Measurements from ENCODE around the gene ASB5. TPM values are rescaled to one million over a fixed set of nuclear protein-coding genes. Genes with fewer than 3 reads are reported as not detected.

The ASB5 gene
- total RNA-seq, result under 1 TPM in 2 of 6 experiments, not detected in 4; 0.19 to 0.23 TPM
- long read RNA-seq, result 0 reads

- ATAC-seq (no peak), DNase-seq (no peak)
- H3K27me3 ChIP-seq, result no peaks in the 10 kb centered on the region
- intact Hi-C loops (cut with DNase I), result no loop called here
- no peak within 1 kb of the TSS for H3K27ac ChIP-seq
- no peaks in the 10 kb centered on the region for H3K9me3 ChIP-seq
- no peak for TF ChIP-seq POLR2A (IDR thresholded peaks at IDR 0.05)
- no peak for TF ChIP-seq CTCF (IDR thresholded peaks at IDR 0.05)
- H3K36me3 ChIP-seq, result no peaks in the 10 kb centered on the region
- H3K4me3 ChIP-seq, result no peak within 1 kb of the TSS
- no peaks in the 10 kb centered on the region for H3K4me1 ChIP-seq
- WGBS (ENCODE audit: insufficient coverage, low coverage, low lambda C conversion rate, missing lambda C conversion rate), result 84% methylated on average over 11 of the region's 11 CpGs
These were observed at the start of gene ASB5 for GRCh38 chr4:176268963-176269362. TSS of gene ASB5 (minus strand) at chr4:176269222. CDS start at chr4:176269108, 114 bp downstream.

GRCh38 chr4:176313596-176314336, 44.7 kb upstream of the ASB5 start:
- no peak for TF ChIP-seq CTCF (IDR thresholded peaks at IDR 0.05)
- no peak for TF ChIP-seq POLR2A (IDR thresholded peaks at IDR 0.05)
- Histone ChIP-seq H3K27me3 (no peaks in the 10 kb centered on the region), H3K4me3 (no peak overlapping the region), H3K27ac (no peak overlapping the region), H3K4me1 (peaks cover 0 to 6% (median 0%) of the 10 kb centered on the region in 4 donors), H3K9me3 (no peaks in the 10 kb centered on the region), H3K36me3 (no peaks in the 10 kb centered on the region)
- ATAC-seq (no peak), DNase-seq (no peak)
- intact Hi-C loops (cut with DNase I), result no loop called here
- 75% methylated on average over 6 of the region's 7 CpGs for WGBS (ENCODE audit: insufficient coverage, low coverage, low lambda C conversion rate, missing lambda C conversion rate)

GRCh38 chr4:176309772-176310171, 40.8 kb upstream of the ASB5 start:
- no peak overlapping the region for H3K4me3 ChIP-seq
- no peaks in the 10 kb centered on the region for H3K4me1 ChIP-seq
- H3K9me3 ChIP-seq, result no peaks in the 10 kb centered on the region
- ATAC-seq, result no peak
- no peak overlapping the region for H3K27ac ChIP-seq
- TF ChIP-seq CTCF (IDR thresholded peaks at IDR 0.05), result no peak
- TF ChIP-seq POLR2A (IDR thresholded peaks at IDR 0.05), result no peak
- no peaks in the 10 kb centered on the region for H3K36me3 ChIP-seq
- no peak for DNase-seq
- no peaks in the 10 kb centered on the region for H3K27me3 ChIP-seq
- intact Hi-C loops (cut with DNase I), result no loop called here

- Histone ChIP-seq H3K27me3 (no peaks in the 10 kb centered on the region), H3K4me1 (no peaks in the 10 kb centered on the region), H3K9me3 (no peaks in the 10 kb centered on the region), H3K4me3 (no peak overlapping the region), H3K27ac (no peak overlapping the region), H3K36me3 (no peaks in the 10 kb centered on the region)
- intact Hi-C loops (cut with DNase I), result no loop called here
- DNase-seq (no peak), ATAC-seq (no peak)
- TF ChIP-seq CTCF (IDR thresholded peaks at IDR 0.05) (no peak), POLR2A (IDR thresholded peaks at IDR 0.05) (no peak)
- WGBS (ENCODE audit: insufficient coverage, low coverage, low lambda C conversion rate, missing lambda C conversion rate), result 60% methylated on average over 2 of the region's 2 CpGs
These were observed 40.0 kb upstream of the ASB5 start for GRCh38 chr4:176309046-176309445.
